Right lobe of liver (tissue), 6 donors: ENCODE data around the gene TIGD1. TPM values are rescaled to one million over a fixed set of nuclear protein-coding genes. Genes with fewer than 3 reads are reported as not detected.

Experiments used
- ATAC-seq, 4 donors: fragments of 200-7000 bp; cut with Tn5 transposase; one replicate each; pipeline ENCODE4 v1.9.1; 2020; ENCODE audit warnings: mild to moderate bottlenecking in 4 of 4, moderate library complexity in 4 of 4
- DNase-seq, 3 donors: peaks; one replicate each; pipeline ENCODE4 v3.0.0-alpha.2; 2020
- H3K27ac ChIP-seq, 3 donors: fragments of 200-600 bp; one replicate each; pipeline ENCODE4 v1.8.0; 2022
- H3K27me3 ChIP-seq, 2 donors: fragments of 200-600 bp; one replicate each; pipeline ENCODE4 v1.8.0; 2022
- H3K36me3 ChIP-seq, 4 donors: fragments of 200-600 bp; sonication (generic) in 1 of 4; one replicate each; pipeline versions ENCODE4 v1.5.1 to v1.8.0; 2017 to 2022; ENCODE audit warnings: control low read depth in 1 of 4
- H3K4me1 ChIP-seq, 4 donors: fragments of 200-600 bp; sonication (generic) in 1 of 4; one replicate each; pipeline versions ENCODE4 v1.5.1 to v1.8.0; 2017 to 2022; ENCODE audit warnings: control low read depth in 1 of 4
- H3K4me3 ChIP-seq, 3 donors: fragments of 200-600 bp; one replicate each; pipeline ENCODE4 v1.8.0; 2022
- H3K9me3 ChIP-seq, 4 donors: fragments of 200-600 bp; sonication (generic) in 1 of 4; one replicate each; pipeline versions ENCODE4 v1.5.1 to v1.8.0; 2017 to 2022; ENCODE audit warnings: control low read depth in 1 of 4
- CTCF ChIP-seq, 4 donors: fragments of 200-600 bp in 3 of 4; fragments of 450-650 bp in 1 of 4; IDR thresholded peaks; one replicate each; pipeline versions ENCODE4 v1.5.1 to v1.8.0; 2016 to 2022; ENCODE audit warnings: antibody characterized with exemption in 4 of 4, mild to moderate bottlenecking in 2 of 4
- POLR2A ChIP-seq: fragments of 450-650 bp; IDR thresholded peaks from one replicate; pipeline ENCODE4 v1.6.1; 2017; ENCODE audit warnings: antibody characterized with exemption, mild to moderate bottlenecking
- WGBS: methylation state at CpG from one replicate; pipeline ENCODE4 v1.1.6; 2018; ENCODE audit warnings: low coverage, low lambda C conversion rate; ENCODE audit not compliant: insufficient coverage; ENCODE audit errors: missing lambda C conversion rate; 5-methylcytosine and 5-hydroxymethylcytosine counted together
- intact Hi-C, 2 donors: fragments of 100-400 bp; cut with DNase I; formaldehyde crosslinking; loops; one replicate each; pipeline versions ENCODE4 v1.11.2 to v1.14.1; 2022
- total RNA-seq, 6 experiments: library from RNA; depleted of rRNA in 2 of 6; stranded (reverse); fragments of >200 nt in 2 of 6; fragmentation: NEBNext Ultra II Directional in 3 of 6; extraction: Animal tissue kit (Norgen Biotek cat#: 25700) in 3 of 6; gene quantifications; one replicate each; pipeline versions ENCODE4 v1.1.0 to v1.2.4, GENCODE V29; 2016 to 2023
- donor health status: DM: no; HTN: yes; CAD: no.
- donor health status: DM: no; HTN: no; CAD: no.
- donor health status: DM: no; HTN: no; CAD: no.
- donor health status: DM: no; HTN: yes; CAD: no.
- donor health status: DM: no; HTN: yes; CAD: no.

The TIGD1 gene
- total RNA-seq, 6 experiments from 2014 or later = 0.68 to 1.5 (median 1.0) TPM

DNA sequence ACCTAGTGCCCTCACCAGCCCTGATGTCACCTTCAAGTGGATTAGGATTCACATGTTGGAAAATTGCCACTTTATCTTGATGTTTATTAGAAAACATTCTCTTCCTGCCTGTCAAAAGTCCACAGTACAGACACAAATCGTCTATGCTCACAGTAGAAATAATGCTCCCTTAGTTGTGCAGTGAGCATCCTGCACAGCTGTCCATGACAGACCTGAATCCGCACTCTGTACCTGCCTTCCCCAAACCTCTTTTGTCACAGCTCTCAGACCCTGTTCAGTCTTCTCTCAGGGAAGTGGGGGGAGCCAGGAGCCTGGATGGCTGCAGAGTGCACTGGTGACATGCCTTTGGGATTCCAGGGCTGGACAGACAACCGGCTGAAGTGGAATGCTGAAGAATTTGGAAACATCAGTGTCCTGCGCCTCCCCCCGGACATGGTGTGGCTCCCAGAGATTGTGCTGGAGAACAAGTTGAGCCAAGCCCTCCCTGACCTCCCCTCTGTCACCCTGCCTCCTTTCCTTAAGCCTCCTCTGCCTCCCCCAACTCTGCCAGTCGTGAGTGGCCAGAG lies 22.4 kb downstream of the TIGD1 start:
- Histone ChIP-seq H3K36me3 (no peaks in the 10 kb centered on the region), H3K27ac (no peak overlapping the region), H3K4me1 (peaks cover 0 to 11% (median 0%) of the 10 kb centered on the region in 4 donors), H3K4me3 (no peak overlapping the region), H3K9me3 (no peaks in the 10 kb centered on the region), H3K27me3 (peaks cover 7 to 16% of the 10 kb centered on the region in 2 donors)
- intact Hi-C loops = loop anchor here in 1 of 2 donors (10.0 kb wide), 2 partner anchors 93 to 623 kb away; no protein-coding TSS in a partner anchor
- ATAC-seq (no peak), DNase-seq (no peak)
- TF ChIP-seq POLR2A (no peak), CTCF (IDR thresholded peaks at IDR 0.05) (no peak)
- 53% methylated on average over 2 of the region's 6 CpGs for WGBS

DNA sequence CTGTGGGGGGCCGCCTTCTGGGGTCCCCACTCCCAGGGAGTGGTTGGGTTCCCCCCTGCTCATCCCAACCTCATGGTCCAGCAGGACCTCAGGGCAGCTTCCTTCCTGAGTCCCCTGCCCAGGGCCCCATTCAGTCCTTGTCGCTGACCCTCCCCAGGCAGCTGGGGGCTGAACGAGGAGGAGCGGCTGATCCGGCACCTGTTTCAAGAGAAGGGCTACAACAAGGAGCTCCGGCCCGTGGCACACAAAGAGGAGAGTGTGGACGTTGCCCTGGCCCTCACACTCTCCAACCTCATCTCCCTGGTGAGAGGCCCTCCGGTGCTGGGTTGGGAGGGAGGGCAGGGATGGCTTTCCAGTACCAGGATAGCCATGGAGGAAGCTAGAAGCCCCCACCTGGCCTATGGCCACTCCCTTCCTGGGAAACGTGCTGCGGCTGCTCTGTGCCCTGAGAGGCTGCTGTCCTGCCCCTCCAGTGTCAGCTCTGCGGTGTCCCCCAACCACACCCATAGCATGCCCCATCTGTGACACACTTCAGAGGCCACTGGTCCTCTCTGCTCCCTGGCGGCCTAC lies 23.9 kb downstream of the TIGD1 start:
- TF ChIP-seq CTCF (IDR thresholded peaks at IDR 0.05) = no peak
- no peak for TF ChIP-seq POLR2A
- WGBS = 65% methylated on average over 6 of the region's 13 CpGs
- Histone ChIP-seq H3K4me1 (peaks cover 0 to 20% (median 0%) of the 10 kb centered on the region in 4 donors), H3K27me3 (peaks cover 14 to 27% of the 10 kb centered on the region in 2 donors), H3K4me3 (no peak overlapping the region), H3K9me3 (no peaks in the 10 kb centered on the region), H3K27ac (no peak overlapping the region), H3K36me3 (no peaks in the 10 kb centered on the region)
- no peak for ATAC-seq
- intact Hi-C loops = loop anchor here in 1 of 2 donors (10.0 kb wide), 2 partner anchors 92 to 622 kb away; no protein-coding TSS in a partner anchor
- DNase-seq = no peak

GRCh38 chr2:232525791-232526371 lies 24.5 kb downstream of the TIGD1 start, which contains the start of gene CHRND:
Gene CHRND (plus strand): TSS chr2:232526160. CDS start chr2:232526216, 56 bp downstream.
- no peak for TF ChIP-seq CTCF (IDR thresholded peaks at IDR 0.05)
- no peak for TF ChIP-seq POLR2A
- intact Hi-C loops = loop anchor here in 1 of 2 donors (10.0 kb wide), 2 partner anchors 91 to 621 kb away; no protein-coding TSS in a partner anchor
- H3K27me3 ChIP-seq = peaks cover 14 to 27% of the 10 kb centered on the region in 2 donors
- 7% methylated on average over 9 of the region's 18 CpGs for WGBS
- DNase-seq (no peak), ATAC-seq (no peak)
- H3K9me3 ChIP-seq = no peaks in the 10 kb centered on the region
- no peak within 1 kb of the TSS for H3K27ac ChIP-seq
- H3K36me3 ChIP-seq = no peaks in the 10 kb centered on the region
- peaks cover 0 to 20% (median 0%) of the 10 kb centered on the region in 4 donors for H3K4me1 ChIP-seq
- H3K4me3 ChIP-seq = no peak within 1 kb of the TSS

DNA sequence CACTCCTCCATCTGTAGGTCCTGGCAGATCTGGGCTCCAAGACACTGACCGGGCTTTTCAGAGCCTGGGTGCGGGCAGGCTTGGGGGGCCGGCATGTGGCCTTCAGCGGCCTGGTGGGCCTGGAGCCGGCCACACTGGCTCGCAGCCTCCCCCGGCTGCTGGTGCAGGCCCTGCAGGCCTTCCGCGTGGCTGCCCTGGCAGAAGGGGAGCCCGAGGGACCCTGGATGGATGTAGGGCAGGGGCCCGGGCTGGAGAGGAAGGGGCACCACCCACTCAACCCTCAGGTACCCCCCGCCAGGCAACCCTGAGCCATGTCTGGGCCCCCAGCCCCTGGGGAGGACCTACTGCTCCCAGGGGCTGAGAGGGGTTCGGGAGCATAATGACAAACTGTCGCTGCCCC lies 25.2 kb downstream of the TIGD1 start:
- Histone ChIP-seq H3K27ac (no peak overlapping the region), H3K27me3 (peaks cover 14 to 27% of the 10 kb centered on the region in 2 donors), H3K9me3 (no peaks in the 10 kb centered on the region), H3K4me3 (no peak overlapping the region), H3K4me1 (peaks cover 0 to 20% (median 0%) of the 10 kb centered on the region in 4 donors), H3K36me3 (no peaks in the 10 kb centered on the region)
- ATAC-seq (no peak), DNase-seq (no peak)
- TF ChIP-seq CTCF (IDR thresholded peaks at IDR 0.05) (no peak), POLR2A (no peak)
- intact Hi-C loops = loop anchor here in 1 of 2 donors (10.0 kb wide), 2 partner anchors 90 to 620 kb away; no protein-coding TSS in a partner anchor
- WGBS = no CpG with 5 or more reads among the region's 14 CpGs
